DOHH2 (cell line): ENCODE measurements around the gene SPDYE6.

Experiments
- H3F3A ChIP-seq: fragments of 200-600 bp; sonication (generic), shearing (Covaris generic); 2 replicates; pipeline ENCODE4 v1.6.0; 2016; ENCODE audit warnings: antibody characterized with exemption, mild to moderate bottlenecking; ENCODE audit not compliant: control insufficient read depth, insufficient read depth
- H3K27ac ChIP-seq: fragments of 200-600 bp; sonication (generic); 2 replicates; pipeline ENCODE4 v1.5.1; 2014; ENCODE audit warnings: low read depth, mild to moderate bottlenecking, low read length, moderate library complexity
- H3K27me3 ChIP-seq: fragments of 200-600 bp; sonication (generic); 2 replicates; pipeline ENCODE4 v1.6.1; 2014; ENCODE audit warnings: mild to moderate bottlenecking, low read length, mixed read lengths; ENCODE audit not compliant: control insufficient read depth
- H3K36me3 ChIP-seq: fragments of 200-600 bp; sonication (generic); 2 replicates; pipeline ENCODE4 v1.6.1; 2014; ENCODE audit warnings: mild to moderate bottlenecking, low read length, moderate library complexity, mixed read lengths; ENCODE audit not compliant: control insufficient read depth
- H3K4me1 ChIP-seq: fragments of 200-600 bp; sonication (generic); 2 replicates; pipeline ENCODE4 v1.6.1; 2014; ENCODE audit warnings: mild to moderate bottlenecking, low read length, mixed read lengths; ENCODE audit not compliant: control insufficient read depth
- H3K4me2 ChIP-seq: fragments of 200-600 bp; sonication (generic); 2 replicates; pipeline ENCODE4 v1.6.0; 2014; ENCODE audit warnings: mild to moderate bottlenecking, low read length, moderate library complexity
- H3K4me3 ChIP-seq: fragments of 200-600 bp; sonication (generic); 2 replicates; pipeline ENCODE4 v1.5.1; 2014; ENCODE audit warnings: mild to moderate bottlenecking, low read length, mixed read lengths
- H3K79me2 ChIP-seq: fragments of 200-600 bp; sonication (generic); 2 replicates; pipeline ENCODE4 v1.6.1; 2014; ENCODE audit warnings: mild to moderate bottlenecking, low read length, mixed read lengths; ENCODE audit not compliant: control insufficient read depth
- H3K9me2 ChIP-seq: fragments of 200-600 bp; sonication (generic); replicated peaks from 2 replicates; pipeline ENCODE4 v1.6.1; 2014; ENCODE audit warnings: mild to moderate bottlenecking, low read length, mixed read lengths; ENCODE audit not compliant: control insufficient read depth
- H3K9me3 ChIP-seq: fragments of 200-600 bp; sonication (generic); 2 replicates; pipeline ENCODE4 v1.6.1; 2014; ENCODE audit warnings: antibody characterized with exemption, low read length, mixed read lengths; ENCODE audit not compliant: control insufficient read depth, insufficient read depth
- H4K20me1 ChIP-seq: fragments of 200-600 bp; sonication (generic); 2 replicates; pipeline ENCODE4 v1.6.0; 2014; ENCODE audit warnings: low read depth, mild to moderate bottlenecking, antibody characterized with exemption, low read length, moderate library complexity; ENCODE audit not compliant: control insufficient read depth, insufficient read depth
- EZH2phosphoT487 ChIP-seq: fragments of 200-600 bp; sonication (generic); IDR thresholded peaks from 2 replicates; pipeline ENCODE4 v1.6.1; 2017; ENCODE audit warnings: borderline replicate concordance, mild to moderate bottlenecking, antibody characterized with exemption, low read length, moderate library complexity, mixed read lengths
- TF ChIP-seq, protein P1 (sequence below): fragments of 200-600 bp; sonication (generic); IDR thresholded peaks from one replicate; pipeline ENCODE4 v1.5.1; 2014; ENCODE audit warnings: antibody characterized with exemption, mild to moderate bottlenecking, low read depth, low read length; ENCODE audit not compliant: poor library complexity, severe bottlenecking

SPDYE6 gene

GRCh38 chr7:102395873-102396709, 39.8 kb upstream of the SPDYE6 start, which contains the start of gene PRKRIP1:
Gene PRKRIP1 (plus strand): TSS chr7:102396363. CDS start chr7:102396412, 49 bp downstream.
- Histone ChIP-seq H3K9me2 (no peaks in the 10 kb centered on the region), H3K79me2 (peaks cover 43% of the 10 kb centered on the region), H3K9me3 (no peaks in the 10 kb centered on the region), H3K4me3 (peak within 1 kb of the TSS; percentile 83), H3K4me2 (peak within 1 kb of the TSS; percentile 99), H3K4me1 (peaks cover 63% of the 10 kb centered on the region), H3K27ac (peak within 1 kb of the TSS; percentile 82), H4K20me1 (no peaks in the 10 kb centered on the region), H3F3A (peaks cover 50% of the 10 kb centered on the region), H3K27me3 (no peaks in the 10 kb centered on the region), H3K36me3 (peaks cover 75% of the 10 kb centered on the region)
- TF ChIP-seq, protein P1, sequence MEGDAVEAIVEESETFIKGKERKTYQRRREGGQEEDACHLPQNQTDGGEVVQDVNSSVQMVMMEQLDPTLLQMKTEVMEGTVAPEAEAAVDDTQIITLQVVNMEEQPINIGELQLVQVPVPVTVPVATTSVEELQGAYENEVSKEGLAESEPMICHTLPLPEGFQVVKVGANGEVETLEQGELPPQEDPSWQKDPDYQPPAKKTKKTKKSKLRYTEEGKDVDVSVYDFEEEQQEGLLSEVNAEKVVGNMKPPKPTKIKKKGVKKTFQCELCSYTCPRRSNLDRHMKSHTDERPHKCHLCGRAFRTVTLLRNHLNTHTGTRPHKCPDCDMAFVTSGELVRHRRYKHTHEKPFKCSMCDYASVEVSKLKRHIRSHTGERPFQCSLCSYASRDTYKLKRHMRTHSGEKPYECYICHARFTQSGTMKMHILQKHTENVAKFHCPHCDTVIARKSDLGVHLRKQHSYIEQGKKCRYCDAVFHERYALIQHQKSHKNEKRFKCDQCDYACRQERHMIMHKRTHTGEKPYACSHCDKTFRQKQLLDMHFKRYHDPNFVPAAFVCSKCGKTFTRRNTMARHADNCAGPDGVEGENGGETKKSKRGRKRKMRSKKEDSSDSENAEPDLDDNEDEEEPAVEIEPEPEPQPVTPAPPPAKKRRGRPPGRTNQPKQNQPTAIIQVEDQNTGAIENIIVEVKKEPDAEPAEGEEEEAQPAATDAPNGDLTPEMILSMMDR = no peak
- no peak for TF ChIP-seq EZH2phosphoT487

- Histone ChIP-seq H3K4me3 (peak overlapping the region; percentile 83), H3K27me3 (no peaks in the 10 kb centered on the region)
- TF ChIP-seq EZH2phosphoT487 = no peak
- TF ChIP-seq, protein P1 = no peak
Observed at GRCh38 chr7:102395592-102395872, 39.3 kb upstream of the SPDYE6 start.

DNA sequence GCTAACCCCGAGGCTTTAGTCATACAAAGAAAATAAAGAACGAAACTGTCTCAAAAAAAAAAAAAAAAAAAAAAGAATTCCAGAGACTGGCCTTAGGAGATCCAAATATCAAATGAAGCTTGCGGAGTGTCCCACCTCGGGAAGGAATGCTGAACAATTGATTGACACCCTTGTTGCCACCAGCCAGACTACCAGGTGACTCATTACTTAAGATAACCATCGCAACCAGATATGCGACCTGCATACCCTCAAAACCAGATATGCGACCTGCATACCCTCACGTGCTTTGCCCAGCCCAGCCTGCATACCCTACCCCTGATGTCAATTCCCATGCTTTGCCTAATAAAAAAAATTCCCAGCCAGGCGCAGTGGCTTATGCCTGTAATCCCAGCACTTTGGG, 37.2 kb upstream of the SPDYE6 start:
- H3K9me3 ChIP-seq = no peaks in the 10 kb centered on the region
- no peak overlapping the region for H3K4me2 ChIP-seq
- no peak overlapping the region for H3K27ac ChIP-seq
- peaks cover 66% of the 10 kb centered on the region for H3K36me3 ChIP-seq
- no peaks in the 10 kb centered on the region for H3K9me2 ChIP-seq
- H3K27me3 ChIP-seq = no peaks in the 10 kb centered on the region
- H3K4me3 ChIP-seq = no peak overlapping the region
- peaks cover 45% of the 10 kb centered on the region for H3K4me1 ChIP-seq
- no peak for TF ChIP-seq EZH2phosphoT487
- TF ChIP-seq, protein P1 = no peak
- peaks cover 35% of the 10 kb centered on the region for H3K79me2 ChIP-seq
- no peaks in the 10 kb centered on the region for H4K20me1 ChIP-seq
- peaks cover 48% of the 10 kb centered on the region for H3F3A ChIP-seq

More at GRCh38 chr7:102395592-102395872, 39.3 kb upstream of the SPDYE6 start:
- H3F3A ChIP-seq = peaks cover 46% of the 10 kb centered on the region
- H3K27ac ChIP-seq = peak overlapping the region; percentile 82
- H3K79me2 ChIP-seq = peaks cover 43% of the 10 kb centered on the region
- H4K20me1 ChIP-seq = no peaks in the 10 kb centered on the region
- H3K9me3 ChIP-seq = no peaks in the 10 kb centered on the region
- H3K4me1 ChIP-seq = peaks cover 58% of the 10 kb centered on the region
- H3K4me2 ChIP-seq = peak overlapping the region; percentile 99
- H3K9me2 ChIP-seq = no peaks in the 10 kb centered on the region
- peaks cover 74% of the 10 kb centered on the region for H3K36me3 ChIP-seq
